H1 (cell line): Measurements from ENCODE around the gene IP6K1. TPM values are rescaled to one million over a fixed set of nuclear protein-coding genes. Genes with fewer than 3 reads are reported as not detected.
A peak's percentile ranks its signal among the peaks of the same experiment; 100 is the strongest.

ENCODE experiments used
- CTCF ChIA-PET: fragments of 300-600 bp; sonication (Branson Sonifier 250); formaldehyde crosslinking; loops from one replicate; lab custom pipeline; 2021; ENCODE audit not compliant: partially characterized antibody; lab: Charles Lee
- POLR2A ChIA-PET: fragments of 300-600 bp; sonication (Branson Sonifier 250); formaldehyde crosslinking; loops from one replicate; lab custom pipeline; 2021; ENCODE audit warnings: inconsistent platforms; ENCODE audit not compliant: partially characterized antibody; lab: Charles Lee
- DNase-seq, 2 experiments: peaks; one replicate each; pipeline versions ENCODE4 v3.0.0 to v3.0.0-alpha.2; 2010 to 2022; ENCODE audit warnings: low spot score in 2 of 2, low read depth in 1 of 2, mixed read lengths in 1 of 2
- FAIRE-seq: peaks from 2 replicates; lab custom pipeline; 2011; peaks lifted over from hg19 to GRCh38; lab: Jason Lieb, UNC
- H2AFZ ChIP-seq: 2 replicates; pipeline ENCODE4 v1.8.1; 2012; ENCODE audit warnings: low read length, inconsistent platforms
- H2AK5ac ChIP-seq: 2 replicates; pipeline ENCODE4 v1.6.1; 2013; ENCODE audit warnings: low read depth, low read length
- H2BK120ac ChIP-seq: replicated peaks from 2 replicates; pipeline ENCODE3; 2013; ENCODE audit warnings: low read depth, low read length, inconsistent platforms
- H2BK12ac ChIP-seq: 2 replicates; pipeline ENCODE4 v1.6.1; 2013; ENCODE audit warnings: low read depth, low read length
- H2BK15ac ChIP-seq: 2 replicates; pipeline ENCODE4 v1.6.1; 2013; ENCODE audit warnings: low read length
- H2BK20ac ChIP-seq: 2 replicates; pipeline ENCODE4 v1.6.1; 2013; ENCODE audit warnings: low read length
- H2BK5ac ChIP-seq: 2 replicates; pipeline ENCODE4 v1.6.1; 2013; ENCODE audit warnings: low read depth, low read length
- H3K14ac ChIP-seq: 2 replicates; pipeline ENCODE4 v1.6.1; 2013; ENCODE audit warnings: inconsistent platforms; ENCODE audit not compliant: insufficient read length
- H3K18ac ChIP-seq: 2 replicates; pipeline ENCODE4 v1.6.1; 2013; ENCODE audit warnings: low read length; ENCODE audit errors: extremely low read depth
- H3K23ac ChIP-seq: 2 replicates; pipeline ENCODE4 v1.6.1; 2013; ENCODE audit warnings: inconsistent platforms; ENCODE audit not compliant: insufficient read length
- H3K23me2 ChIP-seq: 2 replicates; pipeline ENCODE4 v1.6.1; 2013; ENCODE audit warnings: low read depth, low read length
- H3K27ac ChIP-seq: 2 replicates; pipeline ENCODE4 v1.6.1; 2011; ENCODE audit warnings: low read depth, low read length, inconsistent platforms
- H3K27me3 ChIP-seq, 4 experiments: replicated peaks in 1 of 4; 1 replicate in 1 of 4; 2 replicates in 3 of 4; pipeline versions ENCODE4 v1.6.1 to v1.8.1; 2011 to 2013; ENCODE audit warnings: low read length in 3 of 4, mild to moderate bottlenecking in 3 of 4, inconsistent platforms in 2 of 4, mixed read lengths in 2 of 4, moderate library complexity in 1 of 4; ENCODE audit not compliant: control insufficient read depth in 3 of 4, insufficient read depth in 3 of 4; ENCODE audit errors: extremely low read depth in 1 of 4
- H3K36me3 ChIP-seq, 4 experiments: 2 replicates each; pipeline versions ENCODE4 v1.6.1 to v1.8.1; 2011 to 2013; ENCODE audit warnings: mild to moderate bottlenecking in 4 of 4, low read length in 3 of 4, moderate library complexity in 2 of 4, control low read depth in 1 of 4, inconsistent platforms in 1 of 4; ENCODE audit not compliant: insufficient read depth in 4 of 4, control insufficient read depth in 2 of 4
- H3K4ac ChIP-seq: replicated peaks from 2 replicates; pipeline ENCODE3; 2013; ENCODE audit warnings: low read length, low read depth, mixed read lengths, inconsistent platforms; ENCODE audit not compliant: insufficient read length
- H3K4me1 ChIP-seq, 4 experiments: replicated peaks in 1 of 4; 1 replicate in 1 of 4; 2 replicates in 3 of 4; pipeline versions ENCODE4 v1.6.1 to v1.8.1; 2011 to 2013; ENCODE audit warnings: low read length in 3 of 4, inconsistent platforms in 2 of 4, mixed read lengths in 1 of 4; ENCODE audit not compliant: insufficient read depth in 4 of 4, control insufficient read depth in 3 of 4
- H3K4me2 ChIP-seq, 2 experiments: 2 replicates each; pipeline versions ENCODE4 v1.6.1 to v1.8.1; 2011 to 2013; ENCODE audit warnings: low read depth in 2 of 2, low read length in 2 of 2, control low read depth in 1 of 2, inconsistent platforms in 1 of 2, mild to moderate bottlenecking in 1 of 2; ENCODE audit not compliant: insufficient read depth in 1 of 2
- H3K4me3 ChIP-seq, 4 experiments: fragments of 200-600, 300-600 bp in 1 of 4; sonication (generic), shearing (Covaris generic), sonication (Bioruptor Twin) in 1 of 4; 2 replicates each; pipeline versions ENCODE4 v1.5.1 to v1.8.1; 2011 to 2016; ENCODE audit warnings: low read length in 4 of 4, low read depth in 3 of 4, control low read depth in 2 of 4, inconsistent platforms in 2 of 4, mild to moderate bottlenecking in 2 of 4, mixed read lengths in 1 of 4, moderate library complexity in 1 of 4; ENCODE audit not compliant: insufficient read depth in 2 of 4; ENCODE audit errors: extremely low read depth in 1 of 4
- H3K56ac ChIP-seq: replicated peaks from 2 replicates; pipeline ENCODE3; 2013; ENCODE audit warnings: low read depth, mild to moderate bottlenecking, mixed read lengths, low read length, inconsistent platforms; ENCODE audit not compliant: insufficient read length
- H3K79me1 ChIP-seq: 2 replicates; pipeline ENCODE4 v1.6.1; 2013; ENCODE audit warnings: low read depth, low read length, control low read depth
- H3K79me2 ChIP-seq, 2 experiments: 2 replicates each; pipeline versions ENCODE4 v1.6.1 to v1.8.1; 2012 to 2013; ENCODE audit warnings: low read length in 2 of 2, mild to moderate bottlenecking in 2 of 2, inconsistent platforms in 1 of 2; ENCODE audit not compliant: insufficient read depth in 2 of 2, control insufficient read depth in 1 of 2
- H3K9ac ChIP-seq, 4 experiments: replicated peaks in 1 of 4; 1 replicate in 1 of 4; 2 replicates in 3 of 4; pipeline versions ENCODE4 v1.6.1 to v1.8.1; 2011 to 2013; ENCODE audit warnings: low read depth in 3 of 4, low read length in 3 of 4, control low read depth in 2 of 4, mild to moderate bottlenecking in 2 of 4, moderate library complexity in 2 of 4, inconsistent platforms in 1 of 4; ENCODE audit errors: extremely low read depth in 1 of 4
- H3K9me3 ChIP-seq, 2 experiments: 2 replicates each; pipeline versions ENCODE4 v1.6.1 to v1.8.1; 2012 to 2013; ENCODE audit warnings: mild to moderate bottlenecking in 2 of 2, moderate library complexity in 2 of 2, control low read depth in 1 of 2, inconsistent platforms in 1 of 2, low read depth in 1 of 2, low read length in 1 of 2, mixed read lengths in 1 of 2; ENCODE audit not compliant: insufficient read depth in 2 of 2
- H4K20me1 ChIP-seq, 2 experiments: replicated peaks in 1 of 2; 2 replicates each; pipeline versions ENCODE3 to v1.8.1; 2011 to 2013; ENCODE audit warnings: inconsistent platforms in 2 of 2, low read length in 2 of 2, mild to moderate bottlenecking in 1 of 2; ENCODE audit not compliant: insufficient read depth in 2 of 2, control insufficient read depth in 1 of 2
- H4K5ac ChIP-seq: 2 replicates; pipeline ENCODE4 v1.6.1; 2013; ENCODE audit warnings: low read length, low read depth, mixed read lengths, inconsistent platforms; ENCODE audit not compliant: insufficient read length
- H4K8ac ChIP-seq: 2 replicates; pipeline ENCODE4 v1.8.0; 2013; ENCODE audit warnings: mild to moderate bottlenecking, moderate library complexity, low read length, inconsistent platforms; ENCODE audit not compliant: insufficient read depth; ENCODE audit errors: extremely low read depth
- H4K91ac ChIP-seq: replicated peaks from 2 replicates; pipeline ENCODE3; 2013; ENCODE audit warnings: low read length, mixed read lengths, inconsistent platforms; ENCODE audit not compliant: insufficient read length
- HDAC2 ChIP-seq, 2 experiments: fragments of 300-600 bp in 1 of 2; sonication (generic) in 1 of 2; IDR thresholded peaks; 2 replicates each; pipeline ENCODE4 v1.6.1; 2011 to 2012; ENCODE audit warnings: low read depth in 2 of 2, low read length in 2 of 2, mild to moderate bottlenecking in 2 of 2, moderate library complexity in 2 of 2, borderline replicate concordance in 1 of 2, inconsistent platforms in 1 of 2
- RNF2 ChIP-seq: fragments of 200-900, 300-1000 bp; sonication (generic); IDR thresholded peaks from 2 replicates; pipeline ENCODE4 v1.7.1; 2016; ENCODE audit warnings: borderline replicate concordance, low read depth, mild to moderate bottlenecking, antibody characterized with exemption, low read length; ENCODE audit not compliant: poor library complexity, severe bottlenecking; ENCODE audit errors: missing control alignments
- TCF12 ChIP-seq: IDR thresholded peaks from 2 replicates; pipeline ENCODE4 v1.6.1; 2011; ENCODE audit warnings: low read depth, mild to moderate bottlenecking, low read length
- TEAD4 ChIP-seq: IDR thresholded peaks from 2 replicates; pipeline ENCODE4 v1.6.1; 2012; ENCODE audit warnings: low read depth, low read length, inconsistent platforms, mixed read lengths
- WGBS, 2 experiments: shearing (Covaris generic) in 1 of 2; methylation state at CpG; one replicate each; pipeline versions ENCODE4 v1.1.6 to v1.1.7; 2013 to 2015; ENCODE audit warnings: low lambda C conversion rate in 2 of 2, mixed read lengths in 2 of 2, inconsistent platforms in 1 of 2, low coverage in 1 of 2, missing lambda C conversion rate in 1 of 2; ENCODE audit not compliant: insufficient replicate concordance in 2 of 2, insufficient coverage in 1 of 2, insufficient read length in 1 of 2; ENCODE audit errors: extremely low coverage in 1 of 2, missing lambda C conversion rate in 1 of 2; 5-methylcytosine and 5-hydroxymethylcytosine counted together
- polyA plus RNA-seq, 7 experiments: library from polyadenylated mRNA; depleted of rRNA in 3 of 7; stranded (reverse) in 5 of 7; unstranded in 2 of 7; fragments of >200 nt in 5 of 7; fragments of 200-250 nt in 2 of 7; gene quantifications; 1 replicate in 5 of 7; 2 replicates in 1 of 7; 4 replicates in 1 of 7; pipeline versions ENCODE4 v1.2.1 to v1.2.3, GENCODE V29; 2011 to 2013; ENCODE audit warnings: missing spikeins in 2 of 7, mixed read lengths in 2 of 7
- total RNA-seq: library from RNA; stranded (reverse); fragmentation: NEBNext Ultra II Directional; extraction: Animal tissue kit (Norgen Biotek cat#: 25700); gene quantifications from 2 replicates; pipeline ENCODE4 v1.2.1, GENCODE V29; 2021

The IP6K1 gene
- total and polyA plus RNA-seq, 2 of the 8 experiments (the other 6 are each of a cell fraction or from before 2014, with no cell fraction given), result 31.5 to 35.2 TPM

DNA sequence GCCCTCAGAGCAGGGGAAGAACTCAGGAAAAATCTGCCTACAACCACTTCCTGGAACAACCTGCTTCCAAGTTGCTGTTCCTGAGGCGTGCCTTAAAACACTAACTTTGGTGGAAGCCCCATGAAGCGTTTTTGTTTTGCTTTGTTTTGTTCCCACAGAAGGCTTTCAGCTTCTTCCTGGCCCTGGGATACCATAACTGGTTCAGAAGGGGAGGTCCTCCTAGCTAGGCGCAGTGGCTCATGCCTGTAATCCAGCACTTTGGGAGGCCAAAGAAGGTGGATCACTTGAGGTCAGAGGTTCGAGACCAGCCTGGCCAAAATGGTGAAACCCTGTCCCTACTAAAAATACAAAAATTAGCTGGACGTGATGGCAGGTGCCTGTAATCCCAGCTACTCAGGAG lies 1.2 kb upstream of the IP6K1 start:
- Histone ChIP-seq H2BK20ac (no peak overlapping the region), H3K9ac (no peak overlapping the region), H3K4ac (no peak overlapping the region), H2BK120ac (no peak overlapping the region), H3K36me3 (peaks cover 0 to 3% (median 1%) of the 10 kb centered on the region in 4 experiments; a peak in 4 of 8 replicates), H2BK5ac (no peak overlapping the region), H3K14ac (no peak overlapping the region), H4K20me1 (peaks cover 0 to 3% of the 10 kb centered on the region in 2 experiments), H3K18ac (no peak overlapping the region), H2BK15ac (no peak overlapping the region), H3K79me2 (peaks cover 0 to 27% of the 10 kb centered on the region in 2 experiments; a peak in 2 of 4 replicates), H4K8ac (no peak overlapping the region), H4K5ac (no peak overlapping the region), H3K23ac (no peak overlapping the region), H3K4me1 (peaks cover 0 to 5% (median 2%) of the 10 kb centered on the region in 4 experiments; a peak in 2 of 7 replicates), H3K9me3 (no peaks in the 10 kb centered on the region), H2AFZ (no peak overlapping the region), H3K79me1 (peaks cover 5% of the 10 kb centered on the region; the same call in 1 of the 2 replicates), H2BK12ac (no peak overlapping the region), H3K4me2 (peak overlapping the region in 1 of 2 experiments; percentile 66; a peak in 1 of 4 replicates), H4K91ac (no peak overlapping the region), H3K4me3 (no peak overlapping the region), H3K27me3 (peaks cover 0 to 2% (median 0%) of the 10 kb centered on the region in 4 experiments; a peak in 2 of 7 replicates), H3K27ac (no peak overlapping the region), H2AK5ac (no peak overlapping the region), H3K56ac (no peak overlapping the region), H3K23me2 (peaks cover 8% of the 10 kb centered on the region; the same call in 1 of the 2 replicates)
- ChIA-PET POLR2A (interaction anchor here (0.8 to 3.3 kb wide), 5 partner anchors 15 to 142 kb away, joined by 3 to 18 read pairs (median 3); partner anchors contain the start of genes AMIGO3, GMPPB, INKA1 and MON1A), CTCF (interaction anchor here (0.8 to 3.6 kb wide), 4 partner anchors 16 to 122 kb away, joined by 5 to 20 read pairs (median 7); partner anchors contain the start of gene INKA1)
- FAIRE-seq (no peak), DNase-seq (no peak)
- 86% methylated on average over 5 of the region's 5 CpGs; no CpG with 5 or more reads in 1 of the 2 experiments for WGBS, 2 experiments
- no peak for TF ChIP-seq TEAD4
- no peak for TF ChIP-seq RNF2
- no peak for TF ChIP-seq TCF12
- no peak for TF ChIP-seq HDAC2 (IDR thresholded peaks at IDR 0.05; ENCODE audit: borderline replicate concordance in 1 of 2, low read depth in 2 of 2, low read length in 2 of 2)
